ENCODE results near the gene MROH7.

MROH7 gene

GRCh38 chr1:54603241-54603640, 38.3 kb upstream of the MROH7 start:
- peaks cover 68% of the 10 kb centered on the region for H3K4me1 Mint-ChIP-seq
- no peak overlapping the region for H3K4me3 Mint-ChIP-seq
- TF ChIP-seq, protein P1, sequence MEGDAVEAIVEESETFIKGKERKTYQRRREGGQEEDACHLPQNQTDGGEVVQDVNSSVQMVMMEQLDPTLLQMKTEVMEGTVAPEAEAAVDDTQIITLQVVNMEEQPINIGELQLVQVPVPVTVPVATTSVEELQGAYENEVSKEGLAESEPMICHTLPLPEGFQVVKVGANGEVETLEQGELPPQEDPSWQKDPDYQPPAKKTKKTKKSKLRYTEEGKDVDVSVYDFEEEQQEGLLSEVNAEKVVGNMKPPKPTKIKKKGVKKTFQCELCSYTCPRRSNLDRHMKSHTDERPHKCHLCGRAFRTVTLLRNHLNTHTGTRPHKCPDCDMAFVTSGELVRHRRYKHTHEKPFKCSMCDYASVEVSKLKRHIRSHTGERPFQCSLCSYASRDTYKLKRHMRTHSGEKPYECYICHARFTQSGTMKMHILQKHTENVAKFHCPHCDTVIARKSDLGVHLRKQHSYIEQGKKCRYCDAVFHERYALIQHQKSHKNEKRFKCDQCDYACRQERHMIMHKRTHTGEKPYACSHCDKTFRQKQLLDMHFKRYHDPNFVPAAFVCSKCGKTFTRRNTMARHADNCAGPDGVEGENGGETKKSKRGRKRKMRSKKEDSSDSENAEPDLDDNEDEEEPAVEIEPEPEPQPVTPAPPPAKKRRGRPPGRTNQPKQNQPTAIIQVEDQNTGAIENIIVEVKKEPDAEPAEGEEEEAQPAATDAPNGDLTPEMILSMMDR (IDR thresholded peaks at IDR 0.05) = no peak
- H3K9me3 Mint-ChIP-seq = no peaks in the 10 kb centered on the region
- no peak overlapping the region for H3K27ac Mint-ChIP-seq
- no peaks in the 10 kb centered on the region for H3K36me3 Mint-ChIP-seq (ENCODE audit: low read depth)
- no peak for DNase-seq
- peaks cover 4% of the 10 kb centered on the region for H3K27me3 Mint-ChIP-seq (ENCODE audit: low read depth, poor library complexity)

GRCh38 chr1:54604051-54604450, 37.5 kb upstream of the MROH7 start:
- H3K36me3 Mint-ChIP-seq (ENCODE audit: low read depth) = no peaks in the 10 kb centered on the region
- TF ChIP-seq, protein P1 (IDR thresholded peaks at IDR 0.05) = no peak
- peaks cover 4% of the 10 kb centered on the region for H3K27me3 Mint-ChIP-seq (ENCODE audit: low read depth, poor library complexity)
- H3K9me3 Mint-ChIP-seq = no peaks in the 10 kb centered on the region
- H3K4me3 Mint-ChIP-seq = no peak overlapping the region
- no peak for DNase-seq
- H3K27ac Mint-ChIP-seq = no peak overlapping the region
- H3K4me1 Mint-ChIP-seq = peaks cover 76% of the 10 kb centered on the region

DNA sequence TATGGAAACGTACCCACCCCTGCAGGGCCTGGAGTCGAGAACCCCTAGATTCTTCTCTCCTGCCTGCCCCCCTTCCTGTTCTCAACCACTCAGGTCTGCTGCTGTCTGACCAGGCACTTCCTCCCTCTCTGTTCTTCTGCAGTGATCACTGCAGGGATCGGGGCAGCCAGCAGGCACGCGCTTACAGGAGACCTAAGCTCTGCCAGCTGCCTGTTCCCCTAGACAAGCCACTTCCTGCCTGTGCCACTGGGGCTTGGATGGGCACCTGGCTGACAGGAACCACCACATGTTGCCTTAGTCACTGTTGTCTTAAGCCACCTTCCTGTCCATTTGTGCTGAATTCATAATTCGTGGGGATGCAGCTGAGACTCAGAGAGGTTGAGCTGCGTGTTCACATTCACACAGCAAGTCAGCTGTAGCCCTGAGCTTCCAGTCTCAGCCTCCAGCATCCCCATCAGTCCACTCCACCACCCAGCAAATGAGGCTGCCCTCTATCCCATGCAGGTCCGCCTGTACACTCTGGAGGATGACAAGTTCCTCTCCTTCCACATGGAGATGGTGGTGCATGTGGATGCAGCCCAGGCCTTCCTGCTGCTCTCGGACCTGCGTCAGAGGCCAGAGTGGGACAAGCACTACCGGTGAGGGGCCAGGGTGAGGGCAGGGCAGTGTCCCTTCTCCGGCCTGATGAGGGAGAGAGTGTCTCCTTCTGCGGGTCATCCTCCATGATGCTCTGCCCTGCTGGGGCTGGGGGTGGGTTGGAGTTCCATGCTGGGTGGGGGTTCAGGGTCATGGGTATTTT, 36.8 kb upstream of the MROH7 start:
- no peak overlapping the region for H3K27ac Mint-ChIP-seq
- DNase-seq = no peak
- H3K9me3 Mint-ChIP-seq = no peaks in the 10 kb centered on the region

DNA sequence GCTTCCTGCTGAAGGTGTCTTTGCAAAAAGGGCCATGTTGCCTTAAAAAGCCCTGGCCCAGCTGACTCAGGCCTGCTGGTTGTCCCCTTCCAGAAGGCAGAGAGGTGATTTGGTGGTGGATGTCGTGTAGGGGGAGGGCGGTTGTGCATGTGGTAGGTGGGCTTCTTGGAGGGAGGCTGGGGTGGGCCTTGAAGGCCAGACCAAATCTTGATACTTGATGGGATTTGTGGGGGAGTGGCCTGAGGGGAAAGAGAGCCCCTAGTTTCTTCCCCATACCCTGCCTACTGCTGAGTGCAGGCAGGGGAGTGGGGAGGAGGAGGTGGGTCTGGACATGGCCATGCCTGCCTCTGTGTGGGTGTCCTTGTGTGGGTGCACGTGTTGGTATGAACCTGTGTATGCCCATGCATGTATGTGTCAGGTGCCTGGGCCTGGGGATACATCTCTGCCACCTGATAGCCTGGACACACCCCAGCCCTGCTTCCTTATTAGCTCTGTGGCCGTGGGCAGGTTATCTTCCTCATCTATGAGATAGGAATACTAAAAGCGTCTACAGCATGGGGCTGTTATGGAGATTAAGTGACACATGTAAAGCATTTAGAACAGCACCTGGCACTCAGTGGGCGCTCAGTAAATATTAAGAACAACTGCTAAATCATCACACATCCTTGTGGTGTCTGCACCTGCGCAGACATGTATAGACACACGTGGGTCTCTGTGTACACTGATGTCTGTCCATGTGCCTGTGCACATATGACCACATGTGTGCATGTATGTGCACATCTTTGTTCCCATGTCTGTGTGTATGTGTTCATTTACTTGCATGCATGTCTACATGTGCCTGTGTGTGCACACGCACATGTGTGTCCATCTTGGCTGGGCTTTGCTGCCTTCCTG, 35.2 kb upstream of the MROH7 start:
- Mint-ChIP-seq H3K4me1 (peaks cover 63% of the 10 kb centered on the region), H3K9me3 (no peaks in the 10 kb centered on the region), H3K4me3 (no peak overlapping the region), H3K36me3 (ENCODE audit: low read depth) (no peaks in the 10 kb centered on the region), H3K27me3 (ENCODE audit: low read depth, poor library complexity) (no peaks in the 10 kb centered on the region), H3K27ac (no peak overlapping the region)
- TF ChIP-seq, protein P1 (IDR thresholded peaks at IDR 0.05) = no peak
- DNase-seq = no peak

More for the DNA sequence above, 36.8 kb upstream of the MROH7 start:
- Mint-ChIP-seq H3K27me3 (ENCODE audit: low read depth, poor library complexity) (peaks cover 4% of the 10 kb centered on the region), H3K4me3 (no peak overlapping the region), H3K4me1 (peaks cover 76% of the 10 kb centered on the region), H3K36me3 (ENCODE audit: low read depth) (no peaks in the 10 kb centered on the region)
- TF ChIP-seq, protein P1 (IDR thresholded peaks at IDR 0.05) = no peak

DNA sequence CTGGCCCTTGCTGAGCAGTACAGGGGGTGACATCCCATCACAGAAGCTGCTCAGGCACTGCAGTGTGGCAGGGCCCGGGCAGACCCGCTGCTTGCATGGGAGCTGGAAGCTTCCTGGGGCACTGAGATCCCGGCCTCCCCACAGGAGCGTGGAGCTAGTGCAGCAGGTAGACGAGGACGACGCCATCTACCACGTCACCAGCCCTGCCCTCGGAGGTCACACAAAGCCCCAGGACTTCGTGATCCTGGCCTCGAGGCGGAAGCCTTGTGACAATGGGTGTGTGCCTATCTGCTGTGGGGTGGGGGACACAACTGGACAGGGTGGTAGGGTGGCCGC, 34.6 kb upstream of the MROH7 start:
- H3K36me3 Mint-ChIP-seq (ENCODE audit: low read depth) = no peaks in the 10 kb centered on the region
- no peaks in the 10 kb centered on the region for H3K27me3 Mint-ChIP-seq (ENCODE audit: low read depth, poor library complexity)
- peaks cover 57% of the 10 kb centered on the region for H3K4me1 Mint-ChIP-seq
- no peak overlapping the region for H3K4me3 Mint-ChIP-seq
- H3K27ac Mint-ChIP-seq = no peak overlapping the region
- no peaks in the 10 kb centered on the region for H3K9me3 Mint-ChIP-seq
- TF ChIP-seq, protein P1 (IDR thresholded peaks at IDR 0.05) = no peak
- no peak for DNase-seq

Measured in nephron progenitor cell (in vitro differentiated cells).